Stimulated activated CD8-positive, alpha-beta memory T cell treated with anti-CD3 and anti-CD28 coated beads, Interleukin-7, amount 100 ng/mL, for 48 hours (primary cell): ENCODE measurements around the gene PLA2G2A.

Experiments used
- DNase-seq, 2 donors: peaks; one replicate each; pipeline ENCODE4 v3.0.0-alpha.2; 2020; ENCODE audit warnings: low read depth in 1 of 2; ENCODE audit errors: extremely low read depth in 1 of 2

The PLA2G2A gene

GRCh38 chr1:19974822-19975416 is 4.5 kb downstream of the PLA2G2A start:
- DNase-seq = peak in 1 of 2 donors; percentile 3

- DNase-seq = no peak
Observed at GRCh38 chr1:19973616-19974015, 5.8 kb downstream of the PLA2G2A start.

- DNase-seq = no peak
Observed at GRCh38 chr1:19971664-19972063, 7.8 kb downstream of the PLA2G2A start.

DNA sequence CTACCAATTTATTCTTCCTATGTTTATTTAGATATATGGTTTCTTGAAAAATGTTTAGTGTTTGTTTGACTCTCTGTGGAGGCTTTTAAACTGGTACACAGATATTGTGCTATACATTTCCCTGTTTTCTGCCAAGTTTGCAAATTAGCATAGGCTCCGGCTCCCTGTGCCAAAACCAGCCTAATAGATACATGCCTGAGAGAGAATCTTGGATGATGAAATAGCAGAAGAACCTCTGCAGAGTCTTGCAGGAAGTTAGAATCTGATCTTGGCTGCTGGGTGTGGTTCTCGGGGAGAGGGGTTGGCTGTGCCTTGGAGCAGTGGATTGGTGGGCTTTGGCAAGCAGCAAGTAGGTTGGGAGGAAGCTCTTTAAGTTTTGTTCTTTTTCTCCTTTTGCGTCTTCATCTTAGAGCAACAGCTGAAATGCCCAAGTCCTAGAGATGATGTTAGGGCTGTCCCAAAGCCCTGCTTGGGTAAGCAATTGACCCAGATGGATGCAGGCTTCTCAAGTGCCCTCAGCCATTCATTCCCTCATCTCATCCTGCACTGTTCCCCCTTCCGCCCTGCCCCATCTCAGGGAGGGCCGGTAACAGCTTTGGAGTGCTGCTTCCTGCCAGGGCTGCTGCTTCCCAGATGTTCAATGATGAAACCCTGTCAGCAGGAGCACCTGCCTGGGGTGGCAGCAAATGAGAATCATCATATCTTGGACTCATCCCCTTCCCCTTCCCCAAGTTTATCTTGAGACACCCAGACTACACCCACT is 9.3 kb downstream of the PLA2G2A start:
- no peak for DNase-seq

- DNase-seq = no peak
Observed at GRCh38 chr1:19967808-19968207, 11.6 kb downstream of the PLA2G2A start.

DNA sequence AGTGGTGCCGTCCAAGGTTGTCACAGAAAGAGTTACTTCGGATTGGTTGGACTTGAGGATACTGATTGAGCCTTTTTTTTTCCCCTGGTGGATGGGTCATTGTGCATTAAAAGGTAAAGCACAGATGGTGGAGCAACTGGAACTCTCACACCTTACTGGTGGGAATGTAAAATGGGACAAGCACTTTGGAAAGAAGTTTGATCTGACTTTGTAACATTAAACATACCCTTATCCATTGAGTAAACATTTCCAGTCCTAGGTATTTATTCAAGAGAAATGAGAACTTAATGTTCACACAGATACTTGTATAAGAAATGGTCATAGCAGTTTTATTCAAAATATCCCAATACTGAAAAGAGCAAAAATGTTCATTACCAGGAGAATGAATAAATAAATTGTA is 14.9 kb downstream of the PLA2G2A start:
- no peak for DNase-seq

DNA sequence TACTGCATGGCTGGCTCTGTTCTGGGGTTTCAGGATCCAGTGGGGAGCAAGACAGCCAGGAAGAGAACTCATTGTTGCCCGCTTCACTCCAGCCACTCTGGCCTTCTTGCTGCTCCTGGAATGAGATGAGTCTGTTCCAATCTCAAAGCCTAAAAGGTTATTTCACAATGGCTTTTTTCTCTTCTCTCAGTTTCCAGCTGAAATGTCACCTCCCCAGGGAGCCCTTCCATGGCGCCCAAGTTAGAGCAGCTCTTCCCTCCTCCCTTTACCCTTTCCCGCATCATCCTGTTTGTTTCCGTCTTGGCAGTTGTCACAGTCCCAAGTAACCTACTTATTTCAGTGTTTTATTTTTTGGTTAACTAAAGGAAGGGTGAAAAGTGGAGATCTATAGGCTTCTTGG is 15.8 kb downstream of the PLA2G2A start:
- DNase-seq = no peak

- DNase-seq = no peak
Observed at GRCh38 chr1:19960591-19960990, 18.8 kb downstream of the PLA2G2A start.

GRCh38 chr1:19957779-19958178 is 21.6 kb downstream of the PLA2G2A start:
- no peak for DNase-seq

GRCh38 chr1:19955534-19956170 is 23.8 kb downstream of the PLA2G2A start:
- DNase-seq = no peak

GRCh38 chr1:19954059-19954458 is 25.4 kb downstream of the PLA2G2A start:
- DNase-seq = no peak

- DNase-seq = no peak
Observed at GRCh38 chr1:19949016-19949415, 30.4 kb downstream of the PLA2G2A start.

- no peak for DNase-seq
Observed at GRCh38 chr1:19946971-19947370, 32.4 kb downstream of the PLA2G2A start.

DNA sequence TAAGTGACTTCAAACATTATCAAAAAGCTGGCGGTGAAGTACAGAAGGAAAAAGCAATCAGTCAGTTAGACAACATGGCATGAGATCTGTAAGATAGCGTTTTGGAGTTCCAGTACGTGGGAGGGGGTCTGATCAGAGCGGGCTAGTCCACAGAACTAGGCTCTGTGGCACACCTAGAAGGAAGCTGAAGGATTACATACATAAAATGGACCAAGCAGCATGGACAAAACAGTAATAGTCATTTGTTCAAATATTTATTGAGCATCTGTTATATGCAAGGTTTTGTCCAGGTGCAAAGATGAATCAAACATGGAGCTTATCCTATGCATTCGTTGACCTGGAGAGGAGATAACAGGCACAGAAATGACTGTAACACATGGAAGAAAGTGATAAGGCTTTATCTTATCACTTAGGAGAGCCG is 33.1 kb downstream of the PLA2G2A start:
- no peak for DNase-seq

DNA sequence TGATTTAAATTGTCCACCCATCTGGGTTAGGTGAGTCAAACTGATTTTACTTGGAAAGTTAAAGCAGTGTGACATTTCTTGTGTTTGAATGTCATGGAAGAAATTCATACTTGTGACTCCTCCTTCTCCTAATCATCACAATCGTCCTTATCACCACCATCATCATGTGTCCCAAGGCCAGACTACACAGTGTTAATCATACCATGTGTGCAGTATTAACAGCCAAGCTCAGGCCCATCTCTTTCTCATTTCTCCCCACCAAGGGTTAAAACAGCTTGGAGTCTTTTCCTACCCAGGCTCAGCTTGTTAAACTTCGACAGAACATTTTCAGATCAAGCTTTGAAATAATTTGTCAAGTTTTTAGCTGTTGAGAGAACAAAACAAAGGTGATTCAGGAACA is 33.5 kb downstream of the PLA2G2A start:
- DNase-seq = no peak

DNA sequence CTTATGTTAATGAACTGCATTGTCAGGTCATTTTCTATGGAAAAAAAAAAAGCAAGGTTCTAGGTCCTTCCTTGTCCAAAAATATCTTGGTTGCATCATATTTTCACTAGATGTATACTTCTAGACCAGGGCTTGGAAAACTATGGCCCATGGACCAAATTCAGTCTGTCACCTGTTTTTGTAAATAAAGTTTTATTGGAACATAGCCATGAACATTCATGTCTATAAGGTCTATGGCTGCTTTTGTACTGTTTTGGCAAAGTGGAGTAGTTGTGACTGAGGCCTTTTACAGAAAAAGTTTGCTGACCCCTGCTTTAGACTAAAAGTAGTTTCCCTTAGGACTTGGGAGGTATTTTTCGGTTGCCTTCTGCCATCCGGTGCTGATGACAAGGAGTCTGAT is 36.8 kb downstream of the PLA2G2A start:
- DNase-seq = no peak

DNA sequence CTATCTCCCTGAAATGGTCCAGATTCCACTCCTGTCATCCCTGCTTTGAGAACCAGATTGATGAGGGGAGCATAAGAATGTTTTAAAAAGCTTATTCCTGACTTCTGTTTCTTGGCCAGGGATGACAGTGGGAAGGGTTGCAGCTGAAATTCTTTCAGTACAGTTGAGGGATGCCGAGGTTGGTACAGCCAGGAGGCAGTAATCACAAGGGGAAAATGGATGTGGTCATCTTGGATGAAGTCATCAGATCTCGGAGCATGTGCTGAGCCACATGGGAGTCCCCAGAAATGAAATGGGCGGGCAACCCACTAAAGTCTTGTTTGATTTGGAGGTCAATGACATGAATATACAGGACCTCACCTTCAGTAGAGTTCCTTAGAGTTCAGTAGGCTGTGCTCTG is 37.3 kb downstream of the PLA2G2A start:
- no peak for DNase-seq

GRCh38 chr1:19941206-19941568 is 38.2 kb downstream of the PLA2G2A start:
- no peak for DNase-seq

GRCh38 chr1:19940486-19941205 is 38.8 kb downstream of the PLA2G2A start:
- no peak for DNase-seq

DNA sequence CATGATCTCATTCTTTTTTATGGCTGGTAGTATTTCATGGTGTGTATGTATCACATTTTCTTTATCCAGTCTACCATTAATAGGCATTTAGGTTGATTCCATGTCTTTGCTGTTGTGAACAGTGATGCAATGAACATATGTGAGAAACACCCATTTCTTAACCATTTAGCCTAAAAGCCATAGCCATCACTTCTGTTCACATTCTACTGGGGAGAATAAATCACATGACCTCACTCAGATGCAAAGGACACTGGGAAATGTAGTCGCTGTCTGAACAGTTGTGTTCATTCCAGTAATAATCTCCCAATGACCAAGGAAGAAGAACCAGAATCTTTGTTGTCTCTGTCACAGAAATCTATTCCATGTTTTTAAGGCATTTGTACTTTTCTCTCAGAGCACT is 40.9 kb downstream of the PLA2G2A start:
- DNase-seq = no peak

DNA sequence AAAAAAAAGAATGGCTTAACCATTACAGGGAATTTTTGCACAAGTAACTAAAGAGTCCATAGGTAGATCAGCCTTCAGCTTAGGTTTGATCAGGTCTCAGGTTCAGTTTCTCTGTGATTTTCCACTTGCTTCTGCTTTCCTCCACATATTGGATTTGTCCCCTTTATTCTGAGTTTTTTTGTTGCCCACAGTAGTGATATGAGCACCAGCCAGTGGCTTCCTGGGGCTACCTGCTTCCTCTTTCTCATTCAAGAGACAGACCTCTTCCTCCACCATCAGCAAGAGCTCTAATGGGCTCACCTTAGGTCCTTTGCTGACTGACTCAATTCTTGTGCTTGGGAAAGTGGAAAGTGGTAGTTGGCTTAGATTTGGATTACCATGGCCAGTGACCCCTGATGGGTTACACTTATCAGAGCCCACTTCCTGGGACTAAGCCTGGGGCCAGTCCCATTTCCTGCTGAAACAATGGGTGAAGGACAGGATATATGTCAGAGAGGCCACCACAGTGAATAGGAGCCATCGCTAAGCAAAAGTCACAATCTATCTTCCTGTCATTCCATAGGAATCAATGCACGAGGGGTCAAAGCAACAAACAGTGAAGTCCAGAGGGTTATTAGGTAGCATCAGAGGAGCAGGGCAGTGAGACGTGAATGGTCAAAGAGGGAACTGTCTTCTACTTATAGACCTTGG is 43.2 kb downstream of the PLA2G2A start:
- no peak for DNase-seq
